Rectal smooth muscle tissue (tissue), 1 donor: ENCODE data around the gene IFNL2.
"Not testable (repeated sequence)": the region's sequence is repeated elsewhere in the genome, so short reads cannot be mapped to it uniquely, and the experiment has no call there.

ENCODE experiments used
- H3K27ac ChIP-seq: one replicate; pipeline ENCODE4 v1.7.0; 2013; ENCODE audit warnings: low read depth, low read length, inconsistent platforms
- H3K27me3 ChIP-seq: one replicate; pipeline ENCODE4 v1.7.0; 2013; ENCODE audit warnings: low read length; ENCODE audit not compliant: control insufficient read depth, insufficient read depth
- H3K36me3 ChIP-seq: one replicate; pipeline ENCODE4 v1.7.0; 2013; ENCODE audit warnings: low read length; ENCODE audit not compliant: control insufficient read depth, insufficient read depth
- H3K4me1 ChIP-seq: one replicate; pipeline ENCODE4 v1.7.0; 2013; ENCODE audit warnings: low read length; ENCODE audit not compliant: control insufficient read depth, insufficient read depth
- H3K4me3 ChIP-seq: one replicate; pipeline ENCODE4 v1.7.0; 2013; ENCODE audit warnings: low read length
- H3K9ac ChIP-seq: one replicate; pipeline ENCODE4 v1.7.0; 2013; ENCODE audit warnings: low read length

Gene IFNL2

GRCh38 chr19:39268085-39268484, at the start of gene IFNL2:
Gene IFNL2 (plus strand): TSS chr19:39268396. CDS start chr19:39268569, 173 bp downstream.
- H3K9ac ChIP-seq, H3K4me3 ChIP-seq, H3K36me3 ChIP-seq, H3K4me1 ChIP-seq, H3K27ac ChIP-seq: not testable (repeated sequence)
- H3K27me3 ChIP-seq: peaks cover 18% of the 10 kb centered on the region

GRCh38 chr19:39219108-39219507, 49.1 kb upstream of the IFNL2 start:
- not testable (repeated sequence) for H3K9ac ChIP-seq, H3K27me3 ChIP-seq

GRCh38 chr19:39223703-39224279, 44.4 kb upstream of the IFNL2 start:
- no peaks in the 10 kb centered on the region for H3K27me3 ChIP-seq
- H3K27ac ChIP-seq: no peak overlapping the region
- no peaks in the 10 kb centered on the region for H3K4me1 ChIP-seq
- no peak overlapping the region for H3K9ac ChIP-seq
- H3K36me3 ChIP-seq: no peaks in the 10 kb centered on the region
- no peak overlapping the region for H3K4me3 ChIP-seq

More at GRCh38 chr19:39219108-39219507, 49.1 kb upstream of the IFNL2 start:
- not testable (repeated sequence) for H3K36me3 ChIP-seq, H3K4me3 ChIP-seq, H3K4me1 ChIP-seq, H3K27ac ChIP-seq

GRCh38 chr19:39224910-39225309, 43.3 kb upstream of the IFNL2 start:
- Histone ChIP-seq H3K36me3 (no peaks in the 10 kb centered on the region), H3K4me3 (no peak overlapping the region), H3K27me3 (no peaks in the 10 kb centered on the region), H3K9ac (no peak overlapping the region), H3K27ac (no peak overlapping the region), H3K4me1 (no peaks in the 10 kb centered on the region)

- no peak overlapping the region for H3K4me3 ChIP-seq
- H3K4me1 ChIP-seq: no peaks in the 10 kb centered on the region
- no peak overlapping the region for H3K9ac ChIP-seq
- H3K27ac ChIP-seq: no peak overlapping the region
- H3K27me3 ChIP-seq: no peaks in the 10 kb centered on the region
- no peaks in the 10 kb centered on the region for H3K36me3 ChIP-seq
Measured at GRCh38 chr19:39230096-39230764, 38.0 kb upstream of the IFNL2 start.

- Histone ChIP-seq H3K27me3 (no peaks in the 10 kb centered on the region), H3K36me3 (no peaks in the 10 kb centered on the region), H3K4me1 (no peaks in the 10 kb centered on the region), H3K27ac (no peak overlapping the region), H3K9ac (no peak overlapping the region), H3K4me3 (no peak overlapping the region)
Measured at GRCh38 chr19:39232708-39233107, 35.5 kb upstream of the IFNL2 start.

- H3K27me3 ChIP-seq: no peaks in the 10 kb centered on the region
- no peaks in the 10 kb centered on the region for H3K4me1 ChIP-seq
- H3K4me3 ChIP-seq: no peak overlapping the region
- H3K27ac ChIP-seq: no peak overlapping the region
- H3K9ac ChIP-seq: no peak overlapping the region
- no peaks in the 10 kb centered on the region for H3K36me3 ChIP-seq
Measured at GRCh38 chr19:39236527-39236926, 31.7 kb upstream of the IFNL2 start.

- Histone ChIP-seq H3K4me1 (no peaks in the 10 kb centered on the region), H3K27me3 (no peaks in the 10 kb centered on the region), H3K36me3 (no peaks in the 10 kb centered on the region), H3K4me3 (no peak overlapping the region), H3K9ac (no peak overlapping the region), H3K27ac (no peak overlapping the region)
Measured at GRCh38 chr19:39237200-39238184, 30.7 kb upstream of the IFNL2 start.

- Histone ChIP-seq H3K4me3 (no peak overlapping the region), H3K27ac (no peak overlapping the region), H3K27me3 (no peaks in the 10 kb centered on the region)
Measured at GRCh38 chr19:39238209-39238608, 30.0 kb upstream of the IFNL2 start.

GRCh38 chr19:39238944-39239343, 29.3 kb upstream of the IFNL2 start:
- no peaks in the 10 kb centered on the region for H3K36me3 ChIP-seq
- no peak overlapping the region for H3K4me3 ChIP-seq
- no peak overlapping the region for H3K27ac ChIP-seq
- no peaks in the 10 kb centered on the region for H3K4me1 ChIP-seq
- H3K9ac ChIP-seq: no peak overlapping the region
- H3K27me3 ChIP-seq: no peaks in the 10 kb centered on the region

More at GRCh38 chr19:39238209-39238608, 30.0 kb upstream of the IFNL2 start:
- Histone ChIP-seq H3K4me1 (no peaks in the 10 kb centered on the region), H3K36me3 (no peaks in the 10 kb centered on the region), H3K9ac (no peak overlapping the region)

- no peaks in the 10 kb centered on the region for H3K27me3 ChIP-seq
- H3K36me3 ChIP-seq: no peaks in the 10 kb centered on the region
- no peaks in the 10 kb centered on the region for H3K4me1 ChIP-seq
- H3K4me3 ChIP-seq: no peak overlapping the region
- no peak overlapping the region for H3K27ac ChIP-seq
- H3K9ac ChIP-seq: no peak overlapping the region
Measured at GRCh38 chr19:39240421-39240820, 27.8 kb upstream of the IFNL2 start.

GRCh38 chr19:39243741-39244140, 24.5 kb upstream of the IFNL2 start:
- not testable (repeated sequence) for H3K27ac ChIP-seq, H3K4me3 ChIP-seq, H3K4me1 ChIP-seq, H3K9ac ChIP-seq, H3K36me3 ChIP-seq
- peaks cover 10% of the 10 kb centered on the region for H3K27me3 ChIP-seq
